GM19452 (cell line): Measurements from ENCODE around the gene KLC1.

ENCODE experiments used
- ATAC-seq: cut with Tn5 transposase; IDR thresholded peaks from one replicate; pipeline ENCODE4 v1.9.1; 2021; ENCODE audit not compliant: unreplicated experiment

KLC1 gene

GRCh38 chr14:103656031-103656755, 27.2 kb downstream of the KLC1 start:
- ATAC-seq: no peak

DNA sequence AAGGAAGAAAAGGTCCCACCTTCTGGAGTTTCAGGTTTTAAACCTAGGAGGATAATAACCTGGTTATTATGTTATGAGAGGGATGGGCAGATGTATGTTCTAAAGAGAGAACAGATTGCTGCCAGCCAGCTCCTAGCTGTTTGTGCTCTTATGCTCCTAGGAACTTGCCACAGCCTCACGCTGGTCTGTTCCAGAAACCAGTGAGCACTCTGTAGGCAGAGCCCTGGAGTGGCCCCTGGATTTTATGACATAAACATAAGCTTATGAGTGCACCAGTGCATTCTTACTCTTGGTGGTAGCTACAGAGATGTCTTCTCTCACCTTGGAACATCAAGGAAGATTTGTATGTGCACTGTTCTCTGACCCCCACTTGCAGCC, 27.7 kb downstream of the KLC1 start:
- ATAC-seq: no peak

GRCh38 chr14:103657471-103657870, 28.5 kb downstream of the KLC1 start:
- ATAC-seq: no peak

- no peak for ATAC-seq
Measured at GRCh38 chr14:103659631-103660030, 30.6 kb downstream of the KLC1 start.

GRCh38 chr14:103662029-103662428, 33.0 kb downstream of the KLC1 start:
- no peak for ATAC-seq

DNA sequence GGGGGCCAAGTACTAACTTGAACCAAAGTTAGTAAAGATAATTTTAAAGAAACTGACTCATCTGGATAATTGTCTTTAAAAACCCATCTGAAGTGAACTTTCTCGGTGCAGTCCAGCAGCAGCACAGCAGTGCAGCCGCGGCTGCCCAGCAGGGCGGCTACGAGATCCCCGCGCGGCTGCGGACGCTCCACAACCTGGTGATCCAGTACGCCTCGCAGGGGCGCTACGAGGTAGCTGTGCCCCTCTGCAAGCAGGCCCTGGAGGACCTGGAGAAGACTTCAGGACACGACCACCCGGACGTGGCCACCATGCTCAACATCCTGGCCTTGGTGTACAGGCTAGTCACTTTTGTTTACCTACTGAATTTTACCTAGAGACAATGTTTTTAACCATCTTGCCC, 33.6 kb downstream of the KLC1 start:
- no peak for ATAC-seq

DNA sequence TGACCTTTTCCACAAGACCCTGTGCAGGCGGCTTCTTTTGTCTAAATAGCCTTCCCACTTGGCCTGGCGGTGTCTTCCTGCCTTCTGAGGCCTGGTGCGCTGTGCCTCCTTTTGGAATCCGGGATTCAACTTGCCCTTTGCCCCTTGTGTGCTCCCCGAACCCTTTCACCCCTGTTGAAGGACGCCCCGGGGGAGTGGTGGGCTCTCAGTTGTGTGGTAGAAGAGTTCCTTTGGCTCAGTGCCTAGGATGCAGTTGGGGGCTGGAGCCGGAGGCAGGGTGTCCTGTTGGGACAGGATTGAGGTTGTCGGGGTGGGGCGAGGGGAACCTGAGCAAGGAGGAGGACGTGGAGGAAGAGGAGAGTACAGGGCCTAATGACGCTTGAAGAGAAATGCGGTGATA, 34.5 kb downstream of the KLC1 start:
- no peak for ATAC-seq

DNA sequence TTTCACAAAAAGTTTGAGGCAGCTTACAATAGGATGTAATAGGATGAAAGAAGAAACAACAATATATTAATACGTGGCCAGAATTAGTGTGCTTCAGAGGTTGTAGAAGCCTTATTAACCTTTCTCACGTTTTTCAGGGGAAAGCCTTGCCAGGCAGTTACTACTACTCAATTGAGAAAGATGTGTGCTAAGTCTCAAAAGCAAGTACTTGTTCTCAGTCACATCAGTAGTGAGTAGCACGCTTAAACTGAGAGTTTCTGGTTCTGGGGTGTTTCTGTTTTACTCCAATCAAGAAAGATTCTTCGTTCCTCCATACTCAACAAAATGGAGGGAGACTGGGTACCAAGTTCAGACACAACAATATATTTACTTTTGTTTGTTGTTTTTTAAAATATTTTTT, 38.7 kb downstream of the KLC1 start:
- no peak for ATAC-seq

GRCh38 chr14:103668117-103668516, 39.1 kb downstream of the KLC1 start:
- ATAC-seq: no peak

DNA sequence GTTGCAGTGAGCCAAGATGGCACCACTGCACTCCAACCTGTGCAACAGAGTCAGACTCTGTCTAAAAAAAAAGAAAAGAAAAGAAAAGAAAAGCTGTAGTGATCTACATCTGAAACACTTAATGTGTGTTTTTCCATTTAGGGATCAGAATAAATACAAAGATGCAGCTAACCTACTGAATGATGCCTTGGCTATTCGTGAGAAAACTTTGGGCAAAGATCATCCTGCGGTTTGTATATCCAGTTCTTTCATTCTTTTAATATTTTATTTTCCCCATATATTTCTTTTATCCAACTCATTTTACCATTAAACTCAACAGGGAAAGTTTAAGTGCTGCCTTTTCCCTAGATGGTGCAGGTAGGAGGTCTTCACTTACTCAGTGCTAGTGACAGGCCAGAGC, 40.4 kb downstream of the KLC1 start:
- ATAC-seq: no peak

DNA sequence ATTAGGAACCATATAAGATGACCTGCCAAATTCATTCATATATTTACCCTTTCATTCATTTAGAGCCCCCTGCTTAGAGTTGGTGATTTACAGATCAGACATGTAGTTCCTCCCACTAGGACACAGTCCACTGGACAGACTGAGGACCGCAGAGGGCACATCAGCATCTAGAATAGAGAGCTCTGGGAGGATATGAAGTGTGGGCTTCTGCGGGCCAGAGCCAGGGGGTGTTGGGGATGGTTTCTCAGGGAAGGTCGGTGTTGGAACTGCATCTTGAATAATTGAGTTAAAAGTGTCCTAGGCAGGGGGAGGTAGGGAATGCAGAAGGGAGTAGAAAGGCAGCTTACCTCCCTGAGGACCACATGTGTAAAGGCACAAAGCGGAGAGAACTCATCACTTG, 42.9 kb downstream of the KLC1 start:
- no peak for ATAC-seq

DNA sequence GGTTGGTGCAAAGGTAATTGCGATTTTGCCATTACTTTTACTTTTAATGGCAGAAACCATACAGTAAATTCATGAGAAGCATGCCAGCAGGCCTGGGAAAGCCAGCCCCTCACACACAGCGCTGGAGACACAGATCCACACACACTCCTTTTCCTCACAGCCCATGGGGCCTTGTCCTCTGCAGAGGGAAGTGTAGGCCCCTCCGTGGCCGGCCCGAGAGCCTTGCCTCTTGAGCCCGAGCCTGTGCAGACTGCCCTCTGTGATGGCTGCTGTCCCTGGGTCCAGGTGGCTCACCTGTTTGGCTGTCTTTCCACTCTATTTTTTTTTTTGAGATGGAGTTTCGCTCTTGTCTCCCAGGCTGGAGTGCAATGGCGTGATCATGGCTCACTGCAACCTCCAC, 46.9 kb downstream of the KLC1 start:
- no peak for ATAC-seq

DNA sequence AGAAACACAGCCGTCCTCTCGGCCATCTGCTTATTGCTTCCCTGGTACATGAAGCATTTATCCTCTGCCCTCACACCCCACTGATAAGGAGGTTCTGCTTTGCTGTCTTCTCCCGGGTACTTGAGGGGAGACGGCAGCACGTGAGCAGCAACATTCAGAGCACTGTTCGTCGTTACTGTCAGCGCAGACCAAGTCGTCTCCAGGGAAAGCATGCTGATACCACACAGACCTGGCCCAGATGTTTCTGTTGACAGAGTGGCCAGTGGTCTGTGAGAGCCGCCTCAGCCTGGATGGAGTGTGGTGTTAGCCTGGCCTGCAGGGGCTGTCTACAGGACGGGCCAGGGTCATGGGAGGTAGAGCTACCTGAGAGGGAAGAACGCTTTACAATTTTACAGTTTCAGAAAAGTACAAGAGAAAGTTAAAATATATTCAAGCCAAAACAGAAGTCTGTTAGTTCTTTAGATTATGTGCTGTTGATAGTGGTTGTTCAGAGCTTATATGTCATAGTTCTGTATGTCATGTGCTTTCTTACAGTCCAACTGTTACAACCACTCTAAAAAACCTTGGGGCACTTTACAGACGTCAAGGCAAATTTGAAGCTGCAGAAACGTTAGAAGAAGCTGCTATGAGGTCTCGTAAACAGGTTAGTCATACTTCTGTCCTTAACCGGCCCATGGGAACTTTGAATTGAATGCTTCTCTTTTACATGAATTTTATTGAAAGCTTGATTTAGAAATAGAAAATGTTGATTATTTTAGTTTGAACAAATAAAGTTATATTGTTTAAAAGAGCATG, 48.1 kb downstream of the KLC1 start:
- no peak for ATAC-seq

- ATAC-seq: peak; percentile 78
Measured at GRCh38 chr14:103679351-103679750, 50.3 kb downstream of the KLC1 start.

GRCh38 chr14:103680491-103681231, 51.6 kb downstream of the KLC1 start:
- no peak for ATAC-seq

- ATAC-seq: no peak
Measured at GRCh38 chr14:103683139-103683538, 54.1 kb downstream of the KLC1 start.

DNA sequence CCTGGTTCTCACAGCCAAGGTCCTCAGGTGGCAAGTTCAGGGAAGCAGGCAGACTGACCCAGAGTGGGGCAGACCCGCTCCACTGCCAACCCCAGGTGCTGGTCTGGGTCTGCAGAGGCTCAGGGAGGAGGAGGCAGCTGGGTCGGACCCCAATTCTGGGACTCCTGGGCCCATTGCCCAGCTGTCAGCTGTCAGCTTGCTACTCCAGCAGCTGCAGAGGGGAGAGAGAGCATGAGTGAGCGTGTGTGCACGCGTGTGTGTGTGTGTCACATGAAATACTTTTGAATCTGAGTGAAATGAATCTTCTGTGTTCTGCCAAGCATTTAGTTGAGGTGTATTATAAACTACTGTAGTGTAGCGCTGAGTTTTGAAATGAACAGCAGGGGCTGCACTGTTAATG, 55.5 kb downstream of the KLC1 start:
- no peak for ATAC-seq

- no peak for ATAC-seq
Measured at GRCh38 chr14:103684871-103685270, 55.9 kb downstream of the KLC1 start.

DNA sequence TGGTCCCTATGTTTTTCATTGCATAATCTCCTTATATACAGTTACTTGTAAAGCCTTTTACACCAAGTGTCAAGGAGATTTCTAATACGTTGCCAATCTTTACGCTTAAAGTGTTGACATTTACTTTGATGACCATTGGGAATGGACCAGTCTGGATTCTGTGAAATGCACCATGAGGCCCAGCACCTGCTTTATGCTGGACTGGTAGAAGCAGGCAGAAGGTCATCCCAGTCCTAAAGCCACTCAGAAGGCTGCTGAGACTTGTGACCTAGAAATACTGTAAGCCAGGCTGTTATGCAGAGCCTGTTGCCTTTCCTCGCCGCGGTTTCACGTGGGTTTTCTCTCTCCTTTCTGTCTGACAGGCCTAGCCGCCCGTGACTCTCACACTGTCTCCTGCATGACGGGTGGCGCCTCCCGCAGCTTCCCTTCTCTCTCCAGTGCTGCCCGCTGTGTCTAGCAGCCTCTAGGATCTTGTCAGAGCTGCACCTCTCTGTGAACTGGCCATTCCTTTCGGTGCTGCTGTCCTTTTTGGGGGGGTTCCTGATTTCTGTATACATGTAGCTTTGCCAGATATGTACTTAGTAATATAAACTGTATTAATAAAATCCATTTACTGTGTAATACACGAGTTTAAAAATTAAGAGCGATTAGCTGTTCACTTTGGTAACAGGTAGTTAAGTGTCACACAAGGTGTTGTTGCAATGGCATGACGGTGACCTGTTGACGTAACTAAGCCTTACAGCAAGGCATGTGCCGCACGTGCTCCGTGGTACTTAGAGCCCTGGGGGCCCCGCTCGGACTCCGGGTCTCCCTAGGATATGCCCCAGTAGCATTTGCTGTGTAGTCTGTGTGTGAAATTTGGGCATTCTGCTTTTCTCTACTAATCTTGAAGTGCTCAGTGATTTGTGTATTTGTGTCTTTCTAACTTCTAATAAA, 56.5 kb downstream of the KLC1 start:
- no peak for ATAC-seq

GRCh38 chr14:103686831-103687485, 57.9 kb downstream of the KLC1 start:
- no peak for ATAC-seq
